Immature natural killer cell (primary cell): ENCODE results near the gene SSX4B. TPM values are rescaled to one million over a fixed set of nuclear protein-coding genes. Genes with fewer than 3 reads are reported as not detected.
"Not testable (repeated sequence)": the region's sequence is repeated elsewhere in the genome, so short reads cannot be mapped to it uniquely, and the experiment has no call there.

Experiments used
- DNase-seq, 3 donors: peaks; one replicate each; pipeline ENCODE4 v3.0.0; 2022; ENCODE audit warnings: mixed read lengths in 1 of 3
- H3K27ac Mint-ChIP-seq, 6 donors: one replicate each; pipeline ENCODE4 v1.8.0; 2020; ENCODE audit warnings: mixed read lengths in 6 of 6, mild to moderate bottlenecking in 5 of 6, inconsistent platforms in 4 of 6, moderate library complexity in 3 of 6
- H3K27me3 Mint-ChIP-seq, 3 donors: one replicate each; pipeline ENCODE4 v1.8.0; 2020 to 2021; ENCODE audit warnings: low read depth in 3 of 3, mild to moderate bottlenecking in 3 of 3, mixed read lengths in 3 of 3, moderate library complexity in 3 of 3, inconsistent platforms in 1 of 3
- H3K36me3 Mint-ChIP-seq, 3 donors: one replicate each; pipeline ENCODE4 v1.8.0; 2020; ENCODE audit warnings: mixed read lengths in 3 of 3, inconsistent platforms in 2 of 3, mild to moderate bottlenecking in 2 of 3
- H3K4me1 Mint-ChIP-seq, 2 donors: one replicate each; pipeline ENCODE4 v1.8.0; 2020; ENCODE audit warnings: inconsistent platforms in 2 of 2, mild to moderate bottlenecking in 2 of 2, mixed read lengths in 2 of 2, moderate library complexity in 1 of 2
- H3K4me3 Mint-ChIP-seq, 5 donors: one replicate each; pipeline ENCODE4 v1.8.0; 2020; ENCODE audit warnings: mild to moderate bottlenecking in 5 of 5, mixed read lengths in 5 of 5, inconsistent platforms in 3 of 5, moderate library complexity in 3 of 5
- H3K9me3 Mint-ChIP-seq, 6 donors: one replicate each; pipeline ENCODE4 v1.8.0; 2020; ENCODE audit warnings: mild to moderate bottlenecking in 6 of 6, mixed read lengths in 6 of 6, inconsistent platforms in 4 of 6, moderate library complexity in 3 of 6
- polyA plus RNA-seq, 3 donors: library from polyadenylated mRNA; unstranded; fragments of 300-500 nt; fragmentation: Illumina TruSeq; gene quantifications; one replicate each; pipeline ENCODE4 v1.2.3, GENCODE V29; 2021

SSX4B gene
- polyA plus RNA-seq, 3 donors from 2014 or later: not detected

GRCh38 chrX:48396931-48397330 lies 14.8 kb downstream of the SSX4B start:
- not testable (repeated sequence) for DNase-seq, H3K4me1 Mint-ChIP-seq, H3K9me3 Mint-ChIP-seq, H3K27me3 Mint-ChIP-seq, H3K4me3 Mint-ChIP-seq, H3K27ac Mint-ChIP-seq, H3K36me3 Mint-ChIP-seq

- H3K27me3 Mint-ChIP-seq, H3K36me3 Mint-ChIP-seq, H3K9me3 Mint-ChIP-seq, H3K4me3 Mint-ChIP-seq, DNase-seq, H3K4me1 Mint-ChIP-seq, H3K27ac Mint-ChIP-seq: not testable (repeated sequence)
Observed at GRCh38 chrX:48383239-48383638, 28.5 kb downstream of the SSX4B start, which contains the start of gene SSX4. Gene SSX4, plus strand, starts transcription at chrX:48383539. Its CDS starts 515 bp downstream, at chrX:48384054.

GRCh38 chrX:48370408-48370807 lies 41.4 kb downstream of the SSX4B start:
- not testable (repeated sequence) for DNase-seq, H3K27ac Mint-ChIP-seq, H3K36me3 Mint-ChIP-seq, H3K4me1 Mint-ChIP-seq, H3K9me3 Mint-ChIP-seq, H3K27me3 Mint-ChIP-seq, H3K4me3 Mint-ChIP-seq

- not testable (repeated sequence) for H3K9me3 Mint-ChIP-seq, H3K27ac Mint-ChIP-seq, H3K27me3 Mint-ChIP-seq, H3K36me3 Mint-ChIP-seq, H3K4me1 Mint-ChIP-seq, H3K4me3 Mint-ChIP-seq, DNase-seq
Observed at GRCh38 chrX:48367717-48368408, 43.9 kb downstream of the SSX4B start.

- H3K4me3 Mint-ChIP-seq, H3K4me1 Mint-ChIP-seq, H3K36me3 Mint-ChIP-seq: not testable (repeated sequence)
Observed at GRCh38 chrX:48359281-48359680, 52.5 kb downstream of the SSX4B start.

GRCh38 chrX:48357681-48358080 lies 54.1 kb downstream of the SSX4B start:
- peaks cover 4 to 9% (median 5%) of the 10 kb centered on the region in 3 donors for H3K27me3 Mint-ChIP-seq
- H3K4me1 Mint-ChIP-seq: no peaks in the 10 kb centered on the region
- no peak overlapping the region for H3K4me3 Mint-ChIP-seq
- H3K27ac Mint-ChIP-seq: no peak overlapping the region
- no peaks in the 10 kb centered on the region for H3K36me3 Mint-ChIP-seq
- DNase-seq: no peak
- H3K9me3 Mint-ChIP-seq: peaks cover 0 to 2% (median 0%) of the 10 kb centered on the region in 6 donors

More at GRCh38 chrX:48359281-48359680, 52.5 kb downstream of the SSX4B start:
- DNase-seq, H3K9me3 Mint-ChIP-seq, H3K27ac Mint-ChIP-seq, H3K27me3 Mint-ChIP-seq: not testable (repeated sequence)

GRCh38 chrX:48356315-48357094 lies 55.3 kb downstream of the SSX4B start, which contains the start of gene SSX3:
Gene SSX3, minus strand, starts transcription at chrX:48356703. Its CDS starts 1,454 bp downstream, at chrX:48355249.
- not testable (repeated sequence) for H3K9me3 Mint-ChIP-seq, H3K4me1 Mint-ChIP-seq

More at GRCh38 chrX:48356315-48357094, 55.3 kb downstream of the SSX4B start, which contains the start of gene SSX3:
- H3K4me3 Mint-ChIP-seq, DNase-seq, H3K27ac Mint-ChIP-seq, H3K27me3 Mint-ChIP-seq, H3K36me3 Mint-ChIP-seq: not testable (repeated sequence)

Other genes starting within 250 kb of the SSX4B start
- gene SSX5, start 215.2 kb downstream of the SSX4B start, polyA plus RNA-seq: not detected
- gene SSX1, start 156.6 kb downstream of the SSX4B start, polyA plus RNA-seq: not detected
- gene SSX3, start 55.3 kb downstream of the SSX4B start, polyA plus RNA-seq: not detected
- not detected for gene SSX4, start 28.4 kb downstream of the SSX4B start, polyA plus RNA-seq
- gene SLC38A5, start 58.3 kb upstream of the SSX4B start, polyA plus RNA-seq: 10 to 100 TPM; 24.3 to 48.0 (median 26.5) TPM
- 100 to 1,000 TPM in 1 of 3 donors, 10 to 100 TPM in 2; 73.5 to 115 (median 85.0) TPM for gene FTSJ1, start 64.2 kb upstream of the SSX4B start, polyA plus RNA-seq
- 10 to 100 TPM; 13.1 to 29.8 (median 18.1) TPM for gene PORCN, start 97.0 kb upstream of the SSX4B start, polyA plus RNA-seq
- gene EBP, start 109.8 kb upstream of the SSX4B start, polyA plus RNA-seq: 100 to 1,000 TPM; 184 to 314 (median 233) TPM
- 10 to 100 TPM; 20.0 to 34.9 (median 30.6) TPM for gene TBC1D25, start 127.8 kb upstream of the SSX4B start, polyA plus RNA-seq
- gene RBM3, start 162.5 kb upstream of the SSX4B start, polyA plus RNA-seq: 100 to 1,000 TPM; 251 to 286 (median 252) TPM
- gene WDR13, start 185.5 kb upstream of the SSX4B start, polyA plus RNA-seq: 10 to 100 TPM; 67.1 to 78.1 (median 75.4) TPM